ENCODE measurements around the gene ZIC2.

ZIC2 gene

DNA sequence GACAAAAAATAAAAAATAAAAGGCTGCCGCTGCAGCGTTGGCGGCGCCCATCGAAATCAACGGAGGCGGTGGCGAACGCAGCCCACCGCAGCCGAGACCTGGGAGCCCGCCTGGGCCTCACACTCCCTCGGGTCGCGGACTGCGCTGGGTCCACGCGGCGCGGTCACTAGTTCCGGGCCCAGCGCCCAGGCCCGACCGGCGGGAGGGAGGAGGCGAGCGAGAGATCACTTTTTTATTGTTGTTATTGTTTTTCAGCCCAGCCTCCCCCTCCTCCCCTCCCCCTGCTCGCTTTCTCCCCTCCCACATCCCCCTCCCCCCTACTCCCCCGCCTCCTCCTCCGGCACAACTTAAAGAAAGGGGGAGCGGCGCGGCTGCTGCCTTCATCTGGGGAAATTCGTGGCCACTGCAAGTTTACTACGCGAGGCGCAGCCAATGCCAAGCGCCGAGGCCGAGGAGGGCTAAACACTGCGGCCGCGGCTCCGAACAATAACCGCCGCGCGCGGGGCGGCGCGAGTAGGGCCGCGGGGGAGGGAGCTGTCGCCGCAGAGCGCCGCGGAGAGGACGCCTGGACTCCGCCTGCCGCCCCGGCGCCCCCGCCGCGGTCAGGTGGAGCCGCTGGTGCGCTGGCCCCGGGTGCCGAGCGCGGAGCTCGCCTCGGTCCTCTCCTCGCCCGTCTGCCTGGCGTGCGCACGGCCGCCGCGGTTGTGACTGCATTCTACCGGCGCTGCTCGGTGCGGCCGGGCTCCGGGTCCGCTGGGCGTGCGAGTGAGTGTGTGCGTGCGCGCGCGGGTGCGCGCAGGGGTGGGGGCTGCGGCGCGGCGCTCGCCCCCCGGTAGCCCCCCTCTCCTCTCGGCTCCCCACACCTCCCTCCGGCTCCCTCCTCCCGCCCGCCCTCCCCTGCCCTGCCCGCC, 505 bp upstream of the ZIC2 start:
- TF ChIP-seq, protein P1, sequence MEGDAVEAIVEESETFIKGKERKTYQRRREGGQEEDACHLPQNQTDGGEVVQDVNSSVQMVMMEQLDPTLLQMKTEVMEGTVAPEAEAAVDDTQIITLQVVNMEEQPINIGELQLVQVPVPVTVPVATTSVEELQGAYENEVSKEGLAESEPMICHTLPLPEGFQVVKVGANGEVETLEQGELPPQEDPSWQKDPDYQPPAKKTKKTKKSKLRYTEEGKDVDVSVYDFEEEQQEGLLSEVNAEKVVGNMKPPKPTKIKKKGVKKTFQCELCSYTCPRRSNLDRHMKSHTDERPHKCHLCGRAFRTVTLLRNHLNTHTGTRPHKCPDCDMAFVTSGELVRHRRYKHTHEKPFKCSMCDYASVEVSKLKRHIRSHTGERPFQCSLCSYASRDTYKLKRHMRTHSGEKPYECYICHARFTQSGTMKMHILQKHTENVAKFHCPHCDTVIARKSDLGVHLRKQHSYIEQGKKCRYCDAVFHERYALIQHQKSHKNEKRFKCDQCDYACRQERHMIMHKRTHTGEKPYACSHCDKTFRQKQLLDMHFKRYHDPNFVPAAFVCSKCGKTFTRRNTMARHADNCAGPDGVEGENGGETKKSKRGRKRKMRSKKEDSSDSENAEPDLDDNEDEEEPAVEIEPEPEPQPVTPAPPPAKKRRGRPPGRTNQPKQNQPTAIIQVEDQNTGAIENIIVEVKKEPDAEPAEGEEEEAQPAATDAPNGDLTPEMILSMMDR (IDR thresholded peaks at IDR 0.05) = no peak
- intact Hi-C loops (cut with DNase I; ENCODE audit: low total_unique reads) = no loop called here
- DNase-seq = no peak

DNA sequence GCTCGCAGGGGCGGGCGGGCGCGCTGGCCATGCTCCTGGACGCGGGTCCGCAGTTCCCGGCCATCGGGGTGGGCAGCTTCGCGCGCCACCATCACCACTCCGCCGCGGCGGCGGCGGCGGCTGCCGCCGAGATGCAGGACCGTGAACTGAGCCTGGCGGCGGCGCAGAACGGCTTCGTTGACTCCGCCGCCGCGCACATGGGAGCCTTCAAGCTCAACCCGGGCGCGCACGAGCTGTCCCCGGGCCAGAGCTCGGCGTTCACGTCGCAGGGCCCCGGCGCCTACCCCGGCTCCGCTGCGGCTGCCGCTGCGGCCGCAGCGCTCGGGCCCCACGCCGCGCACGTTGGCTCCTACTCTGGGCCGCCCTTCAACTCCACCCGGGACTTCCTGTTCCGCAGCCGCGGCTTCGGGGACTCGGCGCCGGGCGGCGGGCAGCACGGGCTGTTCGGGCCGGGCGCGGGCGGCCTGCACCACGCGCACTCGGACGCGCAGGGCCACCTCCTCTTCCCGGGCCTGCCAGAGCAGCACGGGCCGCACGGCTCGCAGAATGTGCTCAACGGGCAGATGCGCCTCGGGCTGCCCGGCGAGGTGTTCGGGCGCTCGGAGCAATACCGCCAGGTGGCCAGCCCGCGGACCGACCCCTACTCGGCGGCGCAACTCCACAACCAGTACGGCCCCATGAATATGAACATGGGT, 599 bp downstream of the ZIC2 start:
- peaks cover 0 to 49% (median 39%) of the 10 kb centered on the region in 4 donors for H3K4me1 ChIP-seq
- H3K9me3 ChIP-seq = peaks cover 0 to 7% (median 0%) of the 10 kb centered on the region in 3 donors
- H3K4me3 ChIP-seq = peak overlapping the region; percentile 50 to 67
- no peaks in the 10 kb centered on the region for H3K36me3 ChIP-seq
- TF ChIP-seq, protein P1 (IDR thresholded peaks at IDR 0.05) = no peak
- H3K27ac ChIP-seq = no peak overlapping the region
- intact Hi-C loops (cut with DNase I; ENCODE audit: low total_unique reads) = no loop called here
- H3K27me3 ChIP-seq = peaks cover 24 to 99% of the 10 kb centered on the region in 2 donors
- no peak for DNase-seq

More for the DNA sequence above, 505 bp upstream of the ZIC2 start:
- Histone ChIP-seq H3K4me1 (peaks cover 0 to 49% (median 39%) of the 10 kb centered on the region in 4 donors), H3K36me3 (no peaks in the 10 kb centered on the region), H3K27me3 (peaks cover 24 to 99% of the 10 kb centered on the region in 2 donors), H3K4me3 (peak overlapping the region; percentile 50 to 67), H3K27ac (no peak overlapping the region), H3K9me3 (peaks cover 0 to 7% (median 0%) of the 10 kb centered on the region in 3 donors)

DNA sequence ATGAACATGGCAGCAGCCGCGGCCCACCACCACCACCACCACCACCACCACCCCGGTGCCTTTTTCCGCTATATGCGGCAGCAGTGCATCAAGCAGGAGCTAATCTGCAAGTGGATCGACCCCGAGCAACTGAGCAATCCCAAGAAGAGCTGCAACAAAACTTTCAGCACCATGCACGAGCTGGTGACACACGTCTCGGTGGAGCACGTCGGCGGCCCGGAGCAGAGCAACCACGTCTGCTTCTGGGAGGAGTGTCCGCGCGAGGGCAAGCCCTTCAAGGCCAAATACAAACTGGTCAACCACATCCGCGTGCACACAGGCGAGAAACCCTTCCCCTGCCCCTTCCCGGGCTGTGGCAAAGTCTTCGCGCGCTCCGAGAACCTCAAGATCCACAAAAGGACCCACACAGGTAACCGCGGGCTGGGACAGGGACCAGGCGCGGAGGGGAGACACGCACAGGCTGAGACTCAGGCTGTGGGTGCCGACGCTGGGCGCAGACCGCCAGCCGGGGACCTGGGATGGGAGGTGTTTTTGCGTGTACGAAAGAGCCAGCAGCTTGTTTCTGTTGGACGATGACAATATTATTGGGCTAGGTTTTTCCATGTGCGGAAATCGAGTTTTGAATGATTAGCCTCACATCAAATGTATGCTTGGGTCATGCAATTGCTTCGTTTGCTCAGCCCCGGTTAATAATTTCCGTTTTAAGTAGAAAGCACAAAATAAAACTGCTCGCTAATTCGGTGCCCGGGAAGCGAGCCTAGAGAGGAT, 1.3 kb downstream of the ZIC2 start:
- no peak overlapping the region for H3K27ac ChIP-seq
- H3K4me1 ChIP-seq = peaks cover 0 to 49% (median 39%) of the 10 kb centered on the region in 4 donors
- H3K9me3 ChIP-seq = peaks cover 0 to 7% (median 0%) of the 10 kb centered on the region in 3 donors
- intact Hi-C loops (cut with DNase I; ENCODE audit: low total_unique reads) = no loop called here
- peak overlapping the region in 1 of 2 donors; percentile 67 for H3K4me3 ChIP-seq
- H3K36me3 ChIP-seq = no peaks in the 10 kb centered on the region
- no peak for DNase-seq
- H3K27me3 ChIP-seq = peaks cover 22 to 99% of the 10 kb centered on the region in 2 donors
- TF ChIP-seq, protein P1 (IDR thresholded peaks at IDR 0.05) = no peak

DNA sequence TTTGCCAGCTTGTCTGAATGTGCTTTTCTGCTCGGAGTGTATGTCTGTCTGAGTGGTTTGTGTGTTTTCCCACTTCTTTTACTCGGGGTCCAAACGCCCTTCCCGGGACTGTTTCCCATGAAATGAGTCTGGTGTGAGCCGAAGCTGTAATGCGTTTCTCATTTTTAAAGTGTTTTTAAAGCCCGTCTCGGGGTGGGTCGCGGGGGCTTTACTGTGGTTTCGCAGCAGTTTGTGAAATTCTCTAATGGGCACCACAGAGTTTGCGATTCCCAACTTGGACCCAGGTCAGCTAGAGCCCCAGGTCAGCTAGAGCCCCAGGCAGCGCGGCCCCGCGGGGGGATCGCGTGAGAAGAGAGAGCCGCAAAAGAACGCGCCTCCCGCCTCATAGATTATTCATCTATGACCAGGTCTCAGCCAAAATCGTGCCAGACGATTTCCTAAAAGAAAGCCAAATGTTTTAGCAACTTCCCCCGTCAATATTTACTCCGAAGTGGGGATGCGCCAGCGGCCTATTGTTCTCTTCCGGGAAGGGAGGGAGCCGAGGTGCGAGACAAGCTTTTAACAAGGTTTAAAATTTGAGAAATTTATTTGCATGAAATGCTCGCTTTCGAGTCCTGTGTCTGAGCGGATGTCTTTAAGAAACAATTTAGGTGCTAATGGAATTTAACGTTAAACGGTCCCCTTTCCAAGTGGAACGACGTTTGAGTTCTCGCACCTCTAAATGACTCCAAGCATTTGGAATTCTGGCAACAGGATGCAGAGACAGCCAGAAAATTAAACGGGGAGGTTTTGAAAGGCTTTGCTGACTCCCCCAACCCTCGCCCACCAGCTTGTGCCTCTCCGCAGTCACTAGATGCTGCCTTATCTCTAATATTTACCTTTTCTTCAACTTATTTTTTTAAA, 2.2 kb downstream of the ZIC2 start:
- TF ChIP-seq, protein P1 (IDR thresholded peaks at IDR 0.05) = no peak
- Histone ChIP-seq H3K27me3 (peaks cover 14 to 99% of the 10 kb centered on the region in 2 donors), H3K36me3 (no peaks in the 10 kb centered on the region), H3K4me1 (peaks cover 0 to 52% (median 39%) of the 10 kb centered on the region in 4 donors), H3K27ac (no peak overlapping the region), H3K9me3 (peaks cover 0 to 7% (median 0%) of the 10 kb centered on the region in 3 donors), H3K4me3 (no peak overlapping the region)
- intact Hi-C loops (cut with DNase I; ENCODE audit: low total_unique reads) = no loop called here
- no peak for DNase-seq

All from tibial artery (tissue), 4 donors.